Activated naive CD8-positive, alpha-beta T cell treated with anti-CD3 and anti-CD28 coated beads, Interleukin-2, amount 50 U/mL, for 16 hours (primary cell): ENCODE measurements around the gene CPN2.

ENCODE experiments used
- DNase-seq: peaks from one replicate; pipeline ENCODE4 v3.0.0-alpha.2; 2020; ENCODE audit warnings: low read depth, low spot score

The CPN2 gene

GRCh38 chr3:194328053-194328657 is 23.0 kb downstream of the CPN2 start:
- no peak for DNase-seq

- no peak for DNase-seq
Observed at GRCh38 chr3:194327218-194328052, 23.7 kb downstream of the CPN2 start.

- DNase-seq, result no peak
Observed at GRCh38 chr3:194326968-194327217, 24.2 kb downstream of the CPN2 start.

GRCh38 chr3:194326192-194326967 is 24.7 kb downstream of the CPN2 start:
- no peak for DNase-seq

- no peak for DNase-seq
Observed at GRCh38 chr3:194325424-194326153, 25.5 kb downstream of the CPN2 start.

GRCh38 chr3:194324823-194325327 is 26.3 kb downstream of the CPN2 start:
- no peak for DNase-seq

GRCh38 chr3:194323785-194324735 is 27.1 kb downstream of the CPN2 start:
- no peak for DNase-seq

GRCh38 chr3:194322678-194323211 is 28.4 kb downstream of the CPN2 start:
- DNase-seq, result no peak

- DNase-seq, result no peak
Observed at GRCh38 chr3:194321693-194322640, 29.2 kb downstream of the CPN2 start.

GRCh38 chr3:194320744-194321243 is 30.3 kb downstream of the CPN2 start:
- no peak for DNase-seq

- no peak for DNase-seq
Observed at GRCh38 chr3:194320100-194320499, 31.0 kb downstream of the CPN2 start.

- no peak for DNase-seq
Observed at GRCh38 chr3:194318511-194319161, 32.5 kb downstream of the CPN2 start.

- no peak for DNase-seq
Observed at GRCh38 chr3:194316918-194317317, 34.2 kb downstream of the CPN2 start.

GRCh38 chr3:194315965-194316361 is 35.2 kb downstream of the CPN2 start:
- no peak for DNase-seq

- DNase-seq, result peak; percentile 63
Observed at GRCh38 chr3:194315088-194315964, 35.8 kb downstream of the CPN2 start.

- DNase-seq, result no peak
Observed at GRCh38 chr3:194314388-194315068, 36.6 kb downstream of the CPN2 start.
